SK-N-MC (cell line): ENCODE data around the gene SDHD.

Source experiments
- DNase-seq: peaks from one replicate; pipeline ENCODE4 v3.0.0-alpha.2; 2011; ENCODE audit warnings: low read depth, low spot score
- H3K27ac ChIP-seq: fragments of 200-600 bp; sonication (generic); 2 replicates; pipeline ENCODE4 v1.5.1; 2016; ENCODE audit warnings: mixed run types
- H3K36me3 ChIP-seq: fragments of 200-600 bp; sonication (generic); 2 replicates; pipeline ENCODE4 v1.6.1; 2017; ENCODE audit warnings: antibody characterized with exemption, low read length, mixed read lengths; ENCODE audit not compliant: insufficient read depth
- H3K4me3 ChIP-seq: fragments of 200-600 bp; sonication (generic); 2 replicates; pipeline ENCODE4 v1.5.1; 2016
- H3K9ac ChIP-seq: fragments of 200-600 bp; sonication (generic); 2 replicates; pipeline ENCODE4 v1.8.0; 2017; ENCODE audit warnings: mixed run types, mixed read lengths; ENCODE audit not compliant: insufficient read length
- H3K9me3 ChIP-seq: fragments of 200-600 bp; sonication (generic); 2 replicates; pipeline ENCODE4 v1.6.1; 2017; ENCODE audit warnings: low read depth, mild to moderate bottlenecking, antibody characterized with exemption, low read length, moderate library complexity, mixed read lengths
- EZH2 ChIP-seq: fragments of 200-600 bp; sonication (generic); IDR thresholded peaks from one replicate; pipeline ENCODE4 v1.6.1; 2017; ENCODE audit warnings: antibody characterized with exemption
- FOXP2 ChIP-seq: optimal IDR thresholded peaks from 2 replicates; pipeline ENCODE3; 2011; ENCODE audit warnings: mild to moderate bottlenecking, moderate library complexity; ENCODE audit not compliant: insufficient read depth; ENCODE audit errors: extremely low read length, control extremely low read depth
- POLR2AphosphoS5 ChIP-seq: IDR thresholded peaks from 2 replicates; pipeline ENCODE4 v1.6.1; 2012; ENCODE audit warnings: mild to moderate bottlenecking, low read depth, low read length, borderline replicate concordance

SDHD gene

DNA sequence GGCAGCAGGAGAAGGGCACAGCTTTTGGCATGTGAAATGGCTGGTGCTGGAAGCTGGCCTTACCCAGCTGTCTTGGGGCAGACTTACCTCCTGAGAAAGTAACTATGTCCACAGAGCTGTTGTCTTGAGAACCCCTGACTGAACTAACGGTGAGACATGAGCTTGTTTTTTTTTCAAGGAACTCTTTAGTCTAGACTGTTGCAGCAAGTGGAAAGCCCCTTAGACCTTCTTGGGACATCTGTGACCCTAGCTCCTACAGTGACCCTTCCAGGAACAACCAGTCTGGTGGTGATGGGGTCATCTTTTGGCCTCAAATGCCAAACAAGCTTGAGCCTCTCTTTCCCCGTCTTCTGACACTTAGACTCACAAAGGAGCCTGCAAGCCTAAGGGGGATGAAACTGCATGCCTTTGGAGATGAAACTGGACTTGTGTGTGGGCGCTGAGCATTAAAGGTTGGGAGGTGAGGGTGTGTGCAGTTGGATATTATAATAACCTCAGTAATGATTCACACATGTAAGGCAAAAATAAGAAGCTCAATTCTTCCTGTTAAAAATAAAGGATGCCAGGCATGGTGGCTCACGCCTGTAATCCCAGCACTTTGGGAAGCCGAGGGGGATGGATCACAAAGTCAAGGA is 35.4 kb downstream of the SDHD start:
- no peaks in the 10 kb centered on the region for H3K36me3 ChIP-seq
- DNase-seq: no peak
- no peak overlapping the region for H3K27ac ChIP-seq
- no peak overlapping the region for H3K9ac ChIP-seq
- TF ChIP-seq EZH2 (no peak), FOXP2 (no peak), POLR2AphosphoS5 (no peak)
- H3K4me3 ChIP-seq: no peak overlapping the region
- H3K9me3 ChIP-seq: no peaks in the 10 kb centered on the region

DNA sequence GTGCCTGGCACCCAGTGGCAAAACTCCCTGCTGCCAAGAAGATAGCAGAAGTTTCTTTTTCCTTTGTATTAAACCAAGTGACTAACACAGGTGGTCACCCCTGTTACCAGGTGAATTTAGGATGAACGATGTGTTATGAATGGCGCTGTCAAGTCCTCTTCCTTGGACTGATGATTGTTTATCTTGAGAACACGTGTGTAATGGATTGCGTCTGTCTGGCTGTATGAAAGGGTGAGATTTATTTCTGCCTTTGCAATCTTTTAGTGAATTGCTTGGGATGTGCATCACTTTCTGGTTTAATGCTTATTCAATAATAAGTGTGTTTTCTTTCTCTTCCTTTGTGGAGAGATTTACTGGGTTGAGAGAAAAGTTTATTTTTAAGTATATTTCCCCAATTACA is 36.5 kb downstream of the SDHD start:
- no peak for TF ChIP-seq FOXP2
- Histone ChIP-seq H3K9me3 (no peaks in the 10 kb centered on the region), H3K4me3 (no peak overlapping the region), H3K36me3 (no peaks in the 10 kb centered on the region), H3K27ac (no peak overlapping the region), H3K9ac (no peak overlapping the region)
- no peak for DNase-seq

DNA sequence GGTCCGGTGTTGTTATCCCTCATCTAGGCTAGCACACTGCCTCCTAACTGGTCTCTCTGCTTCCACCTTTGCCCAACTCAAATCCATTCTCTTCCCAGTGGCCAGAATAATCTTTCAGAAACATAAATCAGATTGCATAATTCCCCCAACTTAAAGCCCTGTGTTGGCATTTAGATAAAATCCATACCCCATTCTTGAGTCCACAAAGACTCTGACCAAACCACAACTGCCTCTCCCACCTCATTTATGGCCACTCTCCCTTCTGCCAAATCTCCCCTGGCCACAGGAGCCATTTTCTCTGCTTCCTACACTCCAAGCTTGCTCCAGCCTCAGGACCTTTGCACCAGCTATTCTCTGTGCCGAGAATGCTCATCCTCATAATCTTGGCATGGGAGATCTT is 40.4 kb downstream of the SDHD start:
- no peak for TF ChIP-seq EZH2
- no peak for TF ChIP-seq FOXP2
- no peak for TF ChIP-seq POLR2AphosphoS5
- H3K36me3 ChIP-seq: no peaks in the 10 kb centered on the region
- H3K9me3 ChIP-seq: no peaks in the 10 kb centered on the region
- DNase-seq: no peak
- no peak overlapping the region for H3K27ac ChIP-seq
- H3K9ac ChIP-seq: no peak overlapping the region
- no peak overlapping the region for H3K4me3 ChIP-seq

DNA sequence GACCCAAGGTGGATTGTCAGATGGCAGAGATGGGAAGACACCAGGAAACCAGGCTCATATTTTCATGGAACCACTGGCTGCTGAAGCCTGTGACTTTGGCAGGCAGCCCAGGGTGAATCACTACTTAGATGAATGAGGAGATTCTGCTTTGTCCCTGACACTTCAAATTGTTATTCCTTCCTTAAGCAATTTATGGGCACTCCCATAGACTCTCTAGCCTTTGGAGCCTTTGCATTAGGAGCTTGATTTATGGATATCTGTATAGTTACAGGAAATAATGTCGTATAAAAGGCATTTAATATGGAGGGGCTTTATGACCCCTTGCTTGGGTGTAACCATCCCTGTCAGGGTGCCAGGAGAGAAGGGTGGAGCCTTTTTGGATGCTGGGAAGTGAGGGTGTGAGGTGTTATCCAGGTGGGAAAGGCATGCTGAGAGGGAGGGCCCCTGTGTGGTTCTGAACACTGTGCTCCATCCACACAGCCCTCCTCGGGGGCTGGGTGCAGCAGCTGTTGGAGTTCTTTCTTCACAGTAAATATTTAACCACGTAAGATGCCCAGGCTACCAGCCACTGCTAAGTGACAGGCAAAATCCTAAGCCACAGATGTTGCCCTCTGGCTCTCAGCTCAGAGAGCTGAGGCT is 41.9 kb downstream of the SDHD start:
- H3K9me3 ChIP-seq: no peaks in the 10 kb centered on the region
- no peak for TF ChIP-seq POLR2AphosphoS5
- TF ChIP-seq FOXP2: no peak
- TF ChIP-seq EZH2: no peak
- no peaks in the 10 kb centered on the region for H3K36me3 ChIP-seq
- H3K27ac ChIP-seq: no peak overlapping the region
- H3K4me3 ChIP-seq: no peak overlapping the region
- DNase-seq: peak; percentile 35
- no peak overlapping the region for H3K9ac ChIP-seq

DNA sequence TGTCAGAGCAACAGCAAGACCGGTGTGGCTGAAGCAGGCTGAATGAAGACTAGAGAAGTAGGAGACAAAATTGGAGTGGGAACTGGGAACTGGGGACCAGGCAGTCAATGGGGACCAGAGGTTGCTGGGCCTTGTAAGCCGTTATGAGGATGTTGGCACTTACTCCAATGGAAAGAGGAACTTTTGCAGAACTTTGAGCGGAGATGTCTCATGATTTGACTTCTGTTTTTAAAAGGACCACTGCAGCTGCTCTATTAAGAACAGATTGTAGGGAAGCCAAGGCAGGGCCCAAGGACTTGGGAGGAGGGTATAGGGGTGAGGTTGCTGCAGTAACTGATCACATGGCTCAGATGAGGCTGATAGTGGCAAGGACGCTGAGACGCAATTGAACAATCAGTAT is 43.0 kb downstream of the SDHD start:
- Histone ChIP-seq H3K36me3 (no peaks in the 10 kb centered on the region), H3K9me3 (no peaks in the 10 kb centered on the region), H3K4me3 (no peak overlapping the region), H3K9ac (no peak overlapping the region), H3K27ac (no peak overlapping the region)
- no peak for DNase-seq
- TF ChIP-seq EZH2 (no peak), POLR2AphosphoS5 (no peak), FOXP2 (no peak)

DNA sequence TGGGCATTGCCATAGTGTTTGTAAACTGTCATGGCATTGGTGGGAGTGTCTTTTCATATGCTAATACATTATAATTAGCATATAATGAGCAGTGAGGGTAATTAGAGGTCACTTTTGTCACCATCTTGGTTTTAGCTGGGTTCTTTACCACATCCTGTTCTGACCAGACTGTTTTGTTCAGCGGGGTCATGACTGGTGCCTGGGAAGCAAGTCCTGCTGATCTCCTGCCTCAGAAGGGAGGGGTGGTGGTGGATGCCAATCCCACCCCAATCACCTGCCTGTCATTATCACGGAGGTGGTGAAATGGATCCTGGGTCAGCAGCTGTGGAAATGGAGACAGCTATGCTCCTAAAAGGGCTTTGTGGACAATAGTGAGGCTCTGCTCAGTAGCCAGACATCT is 46.1 kb downstream of the SDHD start:
- Histone ChIP-seq H3K27ac (no peak overlapping the region), H3K9ac (no peak overlapping the region), H3K36me3 (no peaks in the 10 kb centered on the region), H3K4me3 (no peak overlapping the region), H3K9me3 (no peaks in the 10 kb centered on the region)
- DNase-seq: no peak
- TF ChIP-seq FOXP2 (no peak), EZH2 (no peak), POLR2AphosphoS5 (no peak)

DNA sequence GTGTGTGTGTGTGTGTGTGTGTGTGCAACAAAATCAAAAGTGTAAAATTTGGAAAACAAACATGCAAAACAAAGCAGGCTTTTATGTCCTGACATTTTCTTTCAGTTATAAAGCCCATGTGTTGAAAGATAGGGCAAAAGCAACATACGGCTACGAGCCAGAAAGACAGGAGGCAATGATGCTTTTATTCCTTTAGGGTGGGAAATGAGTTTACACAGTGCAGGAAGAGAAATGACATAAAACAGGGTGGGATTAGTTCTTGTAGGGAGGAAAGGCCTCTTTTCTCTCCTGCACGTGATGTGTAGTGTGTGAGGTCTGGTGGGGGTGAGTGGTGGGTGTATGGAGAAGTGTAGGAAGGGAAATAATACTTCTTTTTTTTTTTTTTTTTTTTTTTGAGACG is 47.8 kb downstream of the SDHD start:
- TF ChIP-seq EZH2 (no peak), FOXP2 (no peak), POLR2AphosphoS5 (no peak)
- Histone ChIP-seq H3K9ac (no peak overlapping the region), H3K27ac (no peak overlapping the region), H3K9me3 (no peaks in the 10 kb centered on the region), H3K4me3 (no peak overlapping the region), H3K36me3 (no peaks in the 10 kb centered on the region)
- no peak for DNase-seq

DNA sequence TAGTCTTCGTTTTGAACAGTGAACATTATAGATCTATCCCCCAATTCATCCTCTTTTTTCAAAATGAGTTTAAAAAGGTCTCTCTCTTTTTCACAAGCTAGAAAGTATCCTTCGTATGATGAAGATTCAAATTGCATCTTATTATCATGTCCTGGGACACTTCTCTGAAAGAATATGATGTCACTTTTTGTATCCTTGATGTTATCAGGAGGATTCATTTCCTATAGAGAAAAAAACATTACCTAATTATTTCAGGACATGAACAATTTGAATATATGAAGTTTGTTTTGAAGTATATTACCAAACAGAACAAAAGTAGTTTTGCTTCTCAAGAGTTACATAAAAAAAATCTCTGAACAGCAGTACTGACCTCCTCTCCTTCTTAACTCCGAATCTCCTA is 56.9 kb downstream of the SDHD start:
- no peaks in the 10 kb centered on the region for H3K36me3 ChIP-seq
- H3K4me3 ChIP-seq: no peak overlapping the region
- TF ChIP-seq POLR2AphosphoS5 (no peak), EZH2 (no peak), FOXP2 (no peak)
- DNase-seq: no peak
- no peaks in the 10 kb centered on the region for H3K9me3 ChIP-seq
- H3K9ac ChIP-seq: no peak overlapping the region
- no peak overlapping the region for H3K27ac ChIP-seq
